GM19328 (cell line): ENCODE results near the gene RGCC.
"Not testable (repeated sequence)": the region's sequence is repeated elsewhere in the genome, so short reads cannot be mapped to it uniquely, and the experiment has no call there.

ENCODE experiments used
- ATAC-seq: cut with Tn5 transposase; IDR thresholded peaks from one replicate; pipeline ENCODE4 v1.9.1; 2021; ENCODE audit warnings: mild to moderate bottlenecking, moderate library complexity; ENCODE audit not compliant: unreplicated experiment

Gene RGCC

GRCh38 chr13:41488124-41488523 is 30.8 kb downstream of the RGCC start:
- no peak for ATAC-seq

DNA sequence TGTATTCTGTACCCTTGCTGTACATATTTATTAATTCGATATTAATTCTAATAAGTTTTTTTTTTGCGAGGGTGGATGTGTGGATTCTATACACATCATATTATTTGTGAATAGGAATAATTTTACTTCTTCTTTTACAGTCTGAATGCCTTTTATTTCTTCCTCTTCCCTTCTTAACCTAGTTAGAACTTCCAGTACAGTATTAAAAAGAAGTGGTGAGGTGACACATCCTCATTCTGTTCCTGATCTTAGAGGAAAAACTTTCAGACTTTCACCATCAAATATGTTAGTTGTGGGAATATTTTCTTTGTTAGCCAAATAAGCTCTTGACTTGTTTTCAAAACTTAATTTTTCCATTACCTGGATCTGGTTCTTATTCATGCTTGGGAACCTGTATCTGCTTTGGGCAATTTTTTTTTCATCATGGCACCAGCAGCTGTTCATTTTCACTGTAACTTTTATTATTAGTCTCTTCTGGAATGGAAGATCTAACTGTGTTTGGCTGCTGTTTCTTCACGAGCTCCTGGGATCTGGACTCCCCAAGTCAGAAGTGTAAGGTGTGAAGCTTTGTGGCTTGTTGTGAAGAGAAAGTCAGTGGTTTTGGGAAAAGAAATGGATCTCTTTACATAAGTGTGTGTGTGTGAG is 33.1 kb downstream of the RGCC start:
- ATAC-seq: no peak

- ATAC-seq: no peak
These were observed 34.1 kb downstream of the RGCC start for GRCh38 chr13:41491436-41491835.

- ATAC-seq: peak; percentile 52
These were observed 35.3 kb downstream of the RGCC start for GRCh38 chr13:41492432-41493260.

GRCh38 chr13:41494202-41494601 is 36.9 kb downstream of the RGCC start:
- ATAC-seq: no peak

DNA sequence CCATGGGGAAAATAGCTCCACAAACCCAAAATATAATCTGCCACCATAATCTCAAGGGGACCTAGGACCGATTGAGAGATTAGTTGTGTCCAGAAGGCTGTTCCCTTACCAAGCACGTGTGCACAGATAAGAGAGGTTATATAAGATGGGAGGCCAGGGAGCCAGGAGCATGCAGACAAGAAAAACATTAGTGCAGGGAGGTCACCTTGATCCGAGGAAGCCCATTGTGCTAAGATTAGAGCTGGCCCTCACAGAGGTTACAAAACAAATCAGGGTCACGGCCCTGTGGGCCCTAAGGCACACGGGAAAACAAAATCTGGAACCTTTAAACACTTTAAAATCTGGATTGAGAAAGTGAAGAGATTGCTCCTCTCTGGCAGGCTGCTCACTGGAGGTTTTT is 37.7 kb downstream of the RGCC start:
- no peak for ATAC-seq

GRCh38 chr13:41496420-41497234 is 39.3 kb downstream of the RGCC start:
- no peak for ATAC-seq

DNA sequence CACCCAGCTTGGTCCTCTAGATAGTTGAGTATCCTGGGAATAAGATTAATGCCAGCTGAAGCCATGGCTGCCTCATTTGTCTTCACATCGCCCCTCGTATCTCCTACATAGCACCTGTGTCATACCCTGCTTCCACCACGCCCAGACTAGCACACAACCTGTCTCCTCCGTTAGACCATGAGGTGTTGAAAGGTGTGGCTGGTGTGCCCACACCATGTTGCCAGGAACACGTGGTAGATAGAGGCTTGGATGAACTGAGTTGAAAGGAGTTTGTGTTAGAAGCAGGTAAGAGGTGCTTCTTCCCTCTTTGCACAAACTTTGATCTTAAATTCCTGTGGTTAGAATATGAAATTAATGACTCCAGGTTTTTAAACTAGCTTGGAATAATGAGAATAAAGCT is 40.1 kb downstream of the RGCC start:
- no peak for ATAC-seq

DNA sequence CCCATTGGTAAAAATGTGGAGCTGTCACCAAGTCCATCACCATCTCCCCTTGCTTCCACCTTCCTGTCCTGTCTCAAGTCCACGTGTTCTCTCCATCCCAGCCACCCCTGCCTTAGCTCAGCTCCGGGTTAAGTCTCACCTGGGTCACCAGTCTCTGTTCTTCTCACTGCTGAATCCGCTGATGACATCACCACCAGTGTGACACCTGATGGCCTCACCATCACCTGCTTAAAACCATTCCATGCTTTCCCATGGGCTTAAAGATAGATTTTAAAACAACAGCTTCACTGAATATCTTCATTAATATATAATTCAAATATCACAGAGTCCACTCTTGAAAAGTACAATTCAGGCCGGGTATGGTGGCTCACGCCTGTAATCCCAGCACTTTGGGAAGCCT is 42.1 kb downstream of the RGCC start:
- no peak for ATAC-seq

GRCh38 chr13:41500511-41500910 is 43.2 kb downstream of the RGCC start:
- no peak for ATAC-seq

DNA sequence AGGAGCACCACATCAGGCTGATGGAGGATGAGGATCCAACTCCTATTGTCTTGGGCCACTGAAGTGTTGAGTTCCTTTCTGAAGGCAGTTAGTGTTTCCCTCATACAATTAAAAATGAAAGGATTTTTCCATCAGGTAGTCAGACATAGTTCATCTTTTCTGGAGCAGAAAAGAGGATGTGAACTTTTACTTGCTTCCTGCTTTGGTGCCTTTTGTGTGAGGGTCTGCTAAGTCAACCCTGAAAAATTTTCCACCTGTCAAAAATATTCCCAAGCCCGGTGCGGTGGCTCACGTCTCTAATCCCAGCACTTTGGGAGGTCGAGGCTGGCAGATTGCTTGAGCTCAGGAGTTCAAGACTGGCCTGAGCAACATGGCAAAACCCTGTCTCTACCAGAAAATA is 43.9 kb downstream of the RGCC start:
- no peak for ATAC-seq

DNA sequence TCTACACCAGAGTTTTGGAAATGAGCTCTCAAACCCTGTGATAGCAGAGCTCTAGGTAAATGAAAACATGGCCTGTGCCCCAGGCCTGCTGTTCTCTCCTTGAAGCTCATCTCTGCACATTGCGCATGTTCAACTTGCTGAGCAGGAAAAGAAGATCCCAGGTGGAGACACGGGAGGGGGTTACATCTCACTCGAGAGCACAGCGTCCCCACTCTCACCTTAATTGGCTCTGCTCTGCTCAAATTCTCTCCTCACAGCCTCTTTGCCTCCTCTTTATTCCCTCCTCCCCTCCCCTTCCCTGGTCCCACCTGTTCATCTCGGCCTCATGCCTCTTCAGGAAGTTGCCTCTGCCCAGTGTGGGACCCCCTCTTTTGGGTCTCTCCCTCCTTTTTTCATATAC is 44.7 kb downstream of the RGCC start:
- no peak for ATAC-seq

- ATAC-seq: peak; percentile 66
These were observed 45.3 kb downstream of the RGCC start for GRCh38 chr13:41502673-41503072.

DNA sequence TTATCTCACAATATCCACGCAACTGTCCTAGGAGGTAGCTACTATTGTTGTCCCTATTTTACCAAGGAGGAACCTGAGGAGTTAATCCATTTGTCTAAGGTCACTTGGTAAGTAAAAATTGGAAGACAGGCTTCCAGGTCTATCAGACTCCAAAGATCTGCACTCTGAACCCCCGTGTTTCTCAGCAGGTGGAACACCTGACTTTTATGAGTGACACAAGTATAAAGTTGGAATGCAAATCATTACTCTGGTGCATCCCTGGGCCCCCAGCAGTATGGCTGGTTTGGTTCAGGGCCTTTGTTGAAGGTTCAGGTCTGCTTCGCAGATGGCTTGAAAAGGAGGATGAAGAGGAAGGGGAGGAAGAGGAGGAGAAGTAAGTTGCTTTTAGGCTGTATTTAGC is 46.0 kb downstream of the RGCC start:
- ATAC-seq: no peak

GRCh38 chr13:41504657-41505056 is 47.3 kb downstream of the RGCC start:
- ATAC-seq: not testable (repeated sequence)

GRCh38 chr13:41505209-41505835 is 48.0 kb downstream of the RGCC start:
- no peak for ATAC-seq

DNA sequence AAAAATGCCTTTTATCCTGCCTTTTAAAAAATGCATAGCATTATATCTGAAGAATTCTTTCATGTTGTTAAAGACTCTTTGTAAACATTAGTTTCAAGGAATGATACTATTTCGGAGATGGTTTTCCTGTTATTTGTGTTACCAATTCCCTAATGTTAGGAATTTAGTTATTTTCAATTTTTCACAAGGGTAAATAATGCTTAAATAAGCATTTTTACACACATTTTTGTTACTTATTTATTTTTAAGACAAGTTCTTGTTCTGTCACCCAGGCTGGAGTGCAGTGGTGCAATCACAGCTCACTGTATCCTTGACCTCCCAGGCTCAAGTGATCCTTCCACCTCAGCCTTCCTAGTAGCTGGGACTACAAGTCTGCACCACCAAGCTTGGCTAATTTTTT is 49.0 kb downstream of the RGCC start:
- ATAC-seq: no peak

- no peak for ATAC-seq
These were observed 52.6 kb downstream of the RGCC start for GRCh38 chr13:41509971-41510370.

- ATAC-seq: no peak
These were observed 54.5 kb downstream of the RGCC start for GRCh38 chr13:41511827-41512226.

DNA sequence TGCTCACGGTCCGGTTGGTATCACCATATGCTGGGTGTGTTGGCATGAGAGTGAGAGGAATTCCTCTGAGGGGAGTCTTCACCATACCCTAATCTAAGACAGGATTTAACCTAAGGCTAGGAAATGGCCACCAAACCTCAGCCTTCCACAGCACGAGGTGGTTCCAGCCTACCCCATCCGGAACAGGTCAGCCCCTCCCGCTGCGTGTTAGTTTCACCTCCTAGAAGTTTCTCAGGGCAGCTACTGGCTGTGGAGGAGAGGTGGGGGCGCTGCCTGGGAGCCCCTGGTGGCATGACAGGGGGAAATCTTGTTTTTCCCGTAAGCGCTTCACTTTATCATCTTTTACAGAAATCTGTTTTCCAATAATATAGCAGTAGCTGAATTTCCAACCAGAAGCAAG is 55.1 kb downstream of the RGCC start:
- ATAC-seq: no peak

GRCh38 chr13:41513600-41513999 is 56.2 kb downstream of the RGCC start:
- ATAC-seq: no peak
